Endodermal cell (in vitro differentiated cells): Measurements from ENCODE around the gene RWDD1. TPM values are rescaled to one million over a fixed set of nuclear protein-coding genes. Genes with fewer than 3 reads are reported as not detected.

Source experiments
- DNase-seq: peaks from one replicate; pipeline ENCODE4 v3.0.0-alpha.2; 2017
- H3K27ac ChIP-seq: 2 replicates; pipeline ENCODE4 v1.5.1; 2013; ENCODE audit warnings: mild to moderate bottlenecking, low read depth, low read length, moderate library complexity
- H3K27me3 ChIP-seq: 2 replicates; pipeline ENCODE4 v1.6.1; 2013; ENCODE audit warnings: mild to moderate bottlenecking, low read length, moderate library complexity; ENCODE audit not compliant: insufficient read depth, control insufficient read depth, poor library complexity, severe bottlenecking
- H3K36me3 ChIP-seq: 2 replicates; pipeline ENCODE4 v1.7.0; 2013; ENCODE audit warnings: mild to moderate bottlenecking, low read length, moderate library complexity; ENCODE audit not compliant: control insufficient read depth, insufficient read depth
- H3K4me1 ChIP-seq: one replicate; pipeline ENCODE4 v1.7.0; 2013; ENCODE audit warnings: low read length; ENCODE audit not compliant: control insufficient read depth, insufficient read depth
- H3K4me3 ChIP-seq: 2 replicates; pipeline ENCODE4 v1.5.1; 2013; ENCODE audit warnings: mild to moderate bottlenecking, low read length, moderate library complexity
- H3K9ac ChIP-seq: 2 replicates; pipeline ENCODE4 v1.6.1; 2013; ENCODE audit warnings: mild to moderate bottlenecking, low read length, moderate library complexity; ENCODE audit not compliant: poor library complexity, severe bottlenecking; ENCODE audit errors: extremely low read depth
- H3K9me3 ChIP-seq: 2 replicates; pipeline ENCODE4 v1.6.1; 2013; ENCODE audit warnings: mild to moderate bottlenecking, low read length, moderate library complexity; ENCODE audit not compliant: control insufficient read depth
- H3K27ac Mint-ChIP-seq: 2 replicates; pipeline ENCODE4 v1.8.0; 2020; ENCODE audit warnings: mixed read lengths
- H3K27me3 Mint-ChIP-seq: 2 replicates; pipeline ENCODE4 v1.8.0; 2021; ENCODE audit warnings: mild to moderate bottlenecking, mixed read lengths; ENCODE audit not compliant: insufficient read depth
- H3K36me3 Mint-ChIP-seq: 2 replicates; pipeline ENCODE4 v1.8.0; 2020; ENCODE audit warnings: low read depth, mixed read lengths
- H3K4me1 Mint-ChIP-seq: 2 replicates; pipeline ENCODE4 v1.8.0; 2020; ENCODE audit warnings: mixed read lengths
- H3K4me3 Mint-ChIP-seq: 2 replicates; pipeline ENCODE4 v1.8.0; 2020; ENCODE audit warnings: mild to moderate bottlenecking, moderate library complexity, mixed read lengths
- H3K9me3 Mint-ChIP-seq: 2 replicates; pipeline ENCODE4 v1.8.0; 2020; ENCODE audit warnings: mild to moderate bottlenecking, mixed read lengths
- CTCF ChIP-seq: fragments of 200-600 bp; sonication (generic); conservative IDR thresholded peaks from 2 replicates; pipeline ENCODE4 v1.5.0; 2021; ENCODE audit warnings: antibody characterized with exemption, mild to moderate bottlenecking
- WGBS, 2 experiments: methylation state at CpG; one replicate each; pipeline versions ENCODE4 v1.1.5 to v1.1.7; 2013; ENCODE audit warnings: missing lambda C conversion rate in 2 of 2, mixed read lengths in 1 of 2; ENCODE audit not compliant: insufficient coverage in 1 of 2, insufficient read length in 1 of 2; 5-methylcytosine and 5-hydroxymethylcytosine counted together
- long read RNA-seq, 4 experiments: library from polyadenylated mRNA in 2 of 4; library from RNA in 1 of 4; library from capped mRNA in 1 of 4; stranded (forward) in 3 of 4; unstranded in 1 of 4; transcript quantifications; one replicate each; pipeline ENCODE4 v2.0.0, GENCODE V29; 2020 to 2021; ENCODE audit warnings: inconsistent platforms in 1 of 4
- polyA plus RNA-seq, 2 experiments: library from polyadenylated mRNA; stranded (reverse); fragments of 50-300 nt; gene quantifications; one replicate each; pipeline ENCODE4 v1.2.3, GENCODE V29; 2013
- total RNA-seq, 2 donors: library from RNA; stranded (reverse); fragmentation: NEBNext Ultra II Directional in 1 of 2; extraction: Animal tissue kit (Norgen Biotek cat#: 25700) in 1 of 2; gene quantifications; 2 replicates in 1 of 2; 3 replicates in 1 of 2; pipeline ENCODE4 v1.2.1, GENCODE V29; 2021

The RWDD1 gene
- 10 to 100 TPM; 35.5 to 35.8 TPM for total RNA-seq
- 46.8 TPM for polyA plus RNA-seq (2013, experiment 1 of 2)
- polyA plus RNA-seq (2013, experiment 2 of 2) = 54.9 TPM
- long read RNA-seq, experiment 1, full-length matches to known transcripts = 40 of 46 reads
- long read RNA-seq, experiment 1, partial matches to known transcripts = 2 of 46 reads
- long read RNA-seq, experiment 1, other reads (novel, unspliced or antisense) = 4 of 46 reads
- long read RNA-seq, experiment 2, full-length matches to known transcripts = 69 of 80 reads
- long read RNA-seq, experiment 2, partial matches to known transcripts = 0 of 80 reads
- long read RNA-seq, experiment 2, other reads (novel, unspliced or antisense) = 11 of 80 reads
- long read RNA-seq, experiment 3, full-length matches to known transcripts = 11 of 17 reads
- long read RNA-seq, experiment 3, partial matches to known transcripts = 5 of 17 reads
- long read RNA-seq, experiment 3, other reads (novel, unspliced or antisense) = 1 of 17 reads
- long read RNA-seq, experiment 4, full-length matches to known transcripts = 102 of 117 reads
- long read RNA-seq, experiment 4, partial matches to known transcripts = 4 of 117 reads
- long read RNA-seq, experiment 4, other reads (novel, unspliced or antisense) = 11 of 117 reads

GRCh38 chr6:116570856-116571682 is at the start of gene RWDD1:
Gene RWDD1, plus strand, starts transcription at chr6:116571504. Its CDS starts 79 bp downstream, at chr6:116571583.
- H3K36me3 Mint-ChIP-seq = peaks cover 4% of the 10 kb centered on the region
- peaks cover 14% of the 10 kb centered on the region for H3K36me3 ChIP-seq
- no peaks in the 10 kb centered on the region for H3K9me3 ChIP-seq
- peaks cover 5% of the 10 kb centered on the region for H3K4me1 Mint-ChIP-seq
- peak; percentile 100 for DNase-seq
- H3K27ac Mint-ChIP-seq = peak within 1 kb of the TSS; percentile 99
- H3K4me3 ChIP-seq = peak within 1 kb of the TSS; percentile 92
- TF ChIP-seq CTCF = peak; percentile 10
- 0 to 1% methylated on average over 29 to 62 of the region's 62 CpGs for WGBS, 2 experiments
- H3K9me3 Mint-ChIP-seq = no peaks in the 10 kb centered on the region
- H3K4me1 ChIP-seq = peaks cover 7% of the 10 kb centered on the region
- H3K27ac ChIP-seq = peak within 1 kb of the TSS; percentile 85
- H3K27me3 ChIP-seq = no peaks in the 10 kb centered on the region
- H3K9ac ChIP-seq = peak within 1 kb of the TSS; percentile 89
- peak within 1 kb of the TSS; percentile 91 for H3K4me3 Mint-ChIP-seq
- H3K27me3 Mint-ChIP-seq = peaks cover 7% of the 10 kb centered on the region

- Mint-ChIP-seq H3K27me3 (peaks cover 40% of the 10 kb centered on the region), H3K27ac (no peak overlapping the region), H3K9me3 (no peaks in the 10 kb centered on the region), H3K4me1 (peaks cover 16% of the 10 kb centered on the region), H3K36me3 (no peaks in the 10 kb centered on the region), H3K4me3 (no peak overlapping the region)
- no peaks in the 10 kb centered on the region for H3K9me3 ChIP-seq
- peaks cover 29% of the 10 kb centered on the region for H3K27me3 ChIP-seq
- WGBS, 2 experiments = 78% methylated on average over 2 of the region's 2 CpGs; no CpG with 5 or more reads in 1 of the 2 experiments
- H3K4me1 ChIP-seq = peaks cover 11% of the 10 kb centered on the region
- peak overlapping the region; percentile 36 for H3K4me3 ChIP-seq
- peak; percentile 49 for TF ChIP-seq CTCF
- peak; percentile 65 for DNase-seq
- no peak overlapping the region for H3K9ac ChIP-seq
- no peak overlapping the region for H3K27ac ChIP-seq
- H3K36me3 ChIP-seq = no peaks in the 10 kb centered on the region
Measured at GRCh38 chr6:116522896-116523295, 48.4 kb upstream of the RWDD1 start.

- no peak overlapping the region for H3K9ac ChIP-seq
- TF ChIP-seq CTCF = no peak
- H3K4me3 ChIP-seq = no peak overlapping the region
- H3K27me3 Mint-ChIP-seq = peaks cover 31% of the 10 kb centered on the region
- H3K27ac ChIP-seq = no peak overlapping the region
- no peaks in the 10 kb centered on the region for H3K9me3 Mint-ChIP-seq
- H3K9me3 ChIP-seq = no peaks in the 10 kb centered on the region
- peaks cover 37% of the 10 kb centered on the region for H3K27me3 ChIP-seq
- DNase-seq = no peak
- no peak overlapping the region for H3K4me3 Mint-ChIP-seq
- peaks cover 14% of the 10 kb centered on the region for H3K4me1 ChIP-seq
- H3K4me1 Mint-ChIP-seq = peaks cover 23% of the 10 kb centered on the region
- H3K36me3 Mint-ChIP-seq = no peaks in the 10 kb centered on the region
- WGBS, 2 experiments = 67 to 82% methylated on average over 1 of the region's 2 CpGs
- no peak overlapping the region for H3K27ac Mint-ChIP-seq
- H3K36me3 ChIP-seq = no peaks in the 10 kb centered on the region
Measured at GRCh38 chr6:116524236-116524635, 47.1 kb upstream of the RWDD1 start.
